ENCODE results near the gene POMT2.

The POMT2 gene

DNA sequence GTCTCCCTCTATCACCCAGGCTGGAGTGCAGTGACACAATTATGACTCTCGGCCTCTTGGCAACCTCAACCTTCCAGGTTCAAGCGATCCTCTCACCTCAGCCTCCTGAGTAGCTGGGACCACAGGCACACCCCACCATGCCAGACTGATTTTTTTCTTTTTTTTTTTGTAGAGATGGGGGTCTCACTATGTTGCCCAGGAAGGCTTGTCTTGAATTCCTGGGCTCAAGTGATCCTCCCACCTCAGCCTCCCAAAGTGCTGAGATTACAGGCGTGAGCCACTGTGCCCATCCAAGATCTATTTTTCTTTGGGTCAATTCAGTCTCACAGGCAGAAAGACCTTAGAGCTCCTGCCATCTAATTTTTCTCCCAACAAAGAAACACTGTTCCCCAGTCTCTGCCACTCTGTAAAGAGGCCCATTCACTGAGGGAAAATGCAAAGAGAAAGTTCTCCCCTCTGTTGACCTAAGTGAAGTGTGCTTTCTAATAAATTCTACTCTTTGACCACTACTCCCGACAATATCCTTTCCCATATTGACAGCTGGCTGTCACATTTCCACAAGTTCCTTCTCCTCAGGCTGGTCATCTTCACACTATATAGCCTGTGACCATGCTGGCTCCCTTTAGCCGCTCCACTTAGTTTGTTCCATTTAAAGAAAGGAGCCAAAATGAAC, 32.9 kb upstream of the POMT2 start:
- no peaks in the 10 kb centered on the region for H3K9me3 ChIP-seq (ENCODE audit: low read length)
- H3K4me1 ChIP-seq (ENCODE audit: insufficient read depth, low read length, severe bottlenecking): peaks cover 11% of the 10 kb centered on the region
- no peaks in the 10 kb centered on the region for H3K9me2 ChIP-seq (ENCODE audit: low read depth, low read length)
- no peak overlapping the region for H3K4me3 ChIP-seq (ENCODE audit: low read depth, low read length, poor library complexity, severe bottlenecking)
- TF ChIP-seq, protein P1, sequence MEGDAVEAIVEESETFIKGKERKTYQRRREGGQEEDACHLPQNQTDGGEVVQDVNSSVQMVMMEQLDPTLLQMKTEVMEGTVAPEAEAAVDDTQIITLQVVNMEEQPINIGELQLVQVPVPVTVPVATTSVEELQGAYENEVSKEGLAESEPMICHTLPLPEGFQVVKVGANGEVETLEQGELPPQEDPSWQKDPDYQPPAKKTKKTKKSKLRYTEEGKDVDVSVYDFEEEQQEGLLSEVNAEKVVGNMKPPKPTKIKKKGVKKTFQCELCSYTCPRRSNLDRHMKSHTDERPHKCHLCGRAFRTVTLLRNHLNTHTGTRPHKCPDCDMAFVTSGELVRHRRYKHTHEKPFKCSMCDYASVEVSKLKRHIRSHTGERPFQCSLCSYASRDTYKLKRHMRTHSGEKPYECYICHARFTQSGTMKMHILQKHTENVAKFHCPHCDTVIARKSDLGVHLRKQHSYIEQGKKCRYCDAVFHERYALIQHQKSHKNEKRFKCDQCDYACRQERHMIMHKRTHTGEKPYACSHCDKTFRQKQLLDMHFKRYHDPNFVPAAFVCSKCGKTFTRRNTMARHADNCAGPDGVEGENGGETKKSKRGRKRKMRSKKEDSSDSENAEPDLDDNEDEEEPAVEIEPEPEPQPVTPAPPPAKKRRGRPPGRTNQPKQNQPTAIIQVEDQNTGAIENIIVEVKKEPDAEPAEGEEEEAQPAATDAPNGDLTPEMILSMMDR (IDR thresholded peaks at IDR 0.05; ENCODE audit: low read length): no peak
- no peak for TF ChIP-seq EZH2 (IDR thresholded peaks at IDR 0.05; ENCODE audit: borderline replicate concordance, low read length)
- no peak overlapping the region for H3K9ac ChIP-seq (ENCODE audit: low read length)
- peaks cover 43% of the 10 kb centered on the region for H3K36me3 ChIP-seq (ENCODE audit: insufficient read depth, low read length)
- H3K4me2 ChIP-seq (ENCODE audit: low read length): no peak overlapping the region
- no peaks in the 10 kb centered on the region for H4K20me1 ChIP-seq (ENCODE audit: insufficient read depth, low read length)
- H3K79me2 ChIP-seq (ENCODE audit: insufficient read depth, low read length): peaks cover 34% of the 10 kb centered on the region
- no peaks in the 10 kb centered on the region for H3F3A ChIP-seq (ENCODE audit: insufficient read depth, low read length)
- H3K27ac ChIP-seq (ENCODE audit: low read depth, low read length, poor library complexity, severe bottlenecking): no peak overlapping the region
- no peak overlapping the region for H2AFZ ChIP-seq (ENCODE audit: low read length)
- H3K27me3 ChIP-seq (ENCODE audit: insufficient read depth, low read length): no peaks in the 10 kb centered on the region

DNA sequence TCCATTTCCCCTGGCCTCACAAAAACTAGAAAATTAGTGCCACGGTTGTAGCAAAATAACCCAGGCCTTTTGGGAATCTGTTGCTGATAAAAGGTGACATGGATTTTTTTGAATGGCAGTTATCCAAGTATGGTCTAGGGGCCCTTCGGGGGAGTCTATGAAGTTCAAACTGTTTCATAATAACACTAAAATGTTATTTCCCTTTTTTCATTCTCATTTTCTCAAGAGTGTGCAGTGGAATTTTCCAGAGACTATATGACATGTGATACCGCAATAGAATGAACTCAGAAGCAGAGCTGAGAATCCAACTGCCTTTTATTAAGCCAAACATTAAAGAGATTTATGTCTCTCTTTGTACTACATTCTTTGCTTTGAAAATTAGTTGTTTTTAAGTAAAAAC, 27.1 kb upstream of the POMT2 start:
- H3K9me2 ChIP-seq (ENCODE audit: low read depth, low read length): no peaks in the 10 kb centered on the region
- no peaks in the 10 kb centered on the region for H3F3A ChIP-seq (ENCODE audit: insufficient read depth, low read length)
- peaks cover 71% of the 10 kb centered on the region for H3K36me3 ChIP-seq (ENCODE audit: insufficient read depth, low read length)
- no peak overlapping the region for H3K4me2 ChIP-seq (ENCODE audit: low read length)
- H3K79me2 ChIP-seq (ENCODE audit: insufficient read depth, low read length): 0 out of 2 replicates have a peak, but pooled peaks cover under 1% of the 10 kb centered on the region
- no peak overlapping the region for H3K4me3 ChIP-seq (ENCODE audit: low read depth, low read length, poor library complexity, severe bottlenecking)
- H3K9ac ChIP-seq (ENCODE audit: low read length): no peak overlapping the region
- TF ChIP-seq, protein P1 (IDR thresholded peaks at IDR 0.05; ENCODE audit: low read length): no peak
- no peak for TF ChIP-seq EZH2 (IDR thresholded peaks at IDR 0.05; ENCODE audit: borderline replicate concordance, low read length)
- H3K27me3 ChIP-seq (ENCODE audit: insufficient read depth, low read length): no peaks in the 10 kb centered on the region
- peak overlapping the region; percentile 70 for H3K27ac ChIP-seq (ENCODE audit: low read depth, low read length, poor library complexity, severe bottlenecking)
- H3K9me3 ChIP-seq (ENCODE audit: low read length): no peaks in the 10 kb centered on the region
- H2AFZ ChIP-seq (ENCODE audit: low read length): no peak overlapping the region
- peaks cover 24% of the 10 kb centered on the region for H3K4me1 ChIP-seq (ENCODE audit: insufficient read depth, low read length, severe bottlenecking)
- no peaks in the 10 kb centered on the region for H4K20me1 ChIP-seq (ENCODE audit: insufficient read depth, low read length)

DNA sequence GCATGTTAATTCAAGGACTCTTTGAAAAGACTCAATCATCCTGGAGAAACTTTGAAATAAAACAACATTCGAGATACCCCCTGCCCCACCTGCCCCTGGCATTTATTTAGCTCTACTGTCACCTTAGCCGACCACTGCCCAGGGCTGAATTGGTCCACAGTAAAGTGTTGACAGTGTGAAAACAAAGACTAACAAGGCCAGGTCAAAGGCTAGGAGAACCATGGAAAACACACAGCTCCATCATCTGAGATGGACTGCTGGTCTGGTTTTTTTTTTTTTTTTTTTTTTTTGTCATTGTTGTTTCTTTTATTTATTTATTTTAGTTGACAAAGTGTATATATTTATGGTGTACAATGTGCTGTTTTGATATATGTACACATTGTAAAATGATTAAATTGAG, 25.8 kb upstream of the POMT2 start:
- Histone ChIP-seq H3F3A (ENCODE audit: insufficient read depth, low read length) (no peaks in the 10 kb centered on the region), H3K9me3 (ENCODE audit: low read length) (no peaks in the 10 kb centered on the region), H2AFZ (ENCODE audit: low read length) (no peak overlapping the region), H3K27me3 (ENCODE audit: insufficient read depth, low read length) (no peaks in the 10 kb centered on the region), H3K9me2 (ENCODE audit: low read depth, low read length) (no peaks in the 10 kb centered on the region), H4K20me1 (ENCODE audit: insufficient read depth, low read length) (no peaks in the 10 kb centered on the region), H3K4me1 (ENCODE audit: insufficient read depth, low read length, severe bottlenecking) (peaks cover 24% of the 10 kb centered on the region), H3K9ac (ENCODE audit: low read length) (no peak overlapping the region), H3K4me2 (ENCODE audit: low read length) (no peak overlapping the region), H3K4me3 (ENCODE audit: low read depth, low read length, poor library complexity, severe bottlenecking) (no peak overlapping the region), H3K27ac (ENCODE audit: low read depth, low read length, poor library complexity, severe bottlenecking) (no peak overlapping the region), H3K79me2 (ENCODE audit: insufficient read depth, low read length) (no peaks in the 10 kb centered on the region), H3K36me3 (ENCODE audit: insufficient read depth, low read length) (peaks cover 83% of the 10 kb centered on the region)
- TF ChIP-seq EZH2 (IDR thresholded peaks at IDR 0.05; ENCODE audit: borderline replicate concordance, low read length): no peak
- TF ChIP-seq, protein P1 (IDR thresholded peaks at IDR 0.05; ENCODE audit: low read length): no peak
